Transverse colon (tissue), 4 donors: ENCODE results near the gene AKAP9. TPM values are rescaled to one million over a fixed set of nuclear protein-coding genes. Genes with fewer than 3 reads are reported as not detected.

Source experiments
- DNase-seq: peaks from one replicate; pipeline ENCODE4 v3.0.0-alpha.2; 2019
- H3K27ac ChIP-seq, 4 donors: fragments of 200-600 bp; sonication (generic); 2 replicates each; pipeline ENCODE4 v1.5.1; 2016 to 2018; ENCODE audit warnings: inconsistent platforms in 4 of 4
- H3K27me3 ChIP-seq: fragments of 200-600 bp; sonication (generic); 2 replicates; pipeline ENCODE4 v1.5.1; 2017; ENCODE audit warnings: inconsistent platforms
- H3K36me3 ChIP-seq, 4 donors: fragments of 200-600 bp; sonication (generic); 2 replicates each; pipeline ENCODE4 v1.5.1; 2017 to 2019; ENCODE audit warnings: inconsistent platforms in 4 of 4
- H3K4me1 ChIP-seq, 4 donors: fragments of 200-600 bp; sonication (generic); 2 replicates each; pipeline ENCODE4 v1.5.1; 2017 to 2020; ENCODE audit warnings: inconsistent platforms in 4 of 4
- H3K4me3 ChIP-seq, 4 donors: fragments of 200-600 bp; sonication (generic); 1 replicate in 1 of 4; 2 replicates in 3 of 4; pipeline versions ENCODE4 v1.5.1 to v1.6.1; 2017 to 2019; ENCODE audit warnings: inconsistent platforms in 4 of 4
- H3K9me3 ChIP-seq, 2 donors: fragments of 200-600 bp; sonication (generic); 2 replicates each; pipeline ENCODE4 v1.5.1; 2017 to 2019; ENCODE audit warnings: inconsistent platforms in 2 of 2
- EP300 ChIP-seq: sonication (generic); formaldehyde crosslinking; IDR thresholded peaks from one replicate; pipeline ENCODE4 v1.6.1; 2017; ENCODE audit warnings: antibody characterized with exemption, low read depth
- POLR2A ChIP-seq: fragments of 450-650 bp; IDR thresholded peaks from one replicate; pipeline ENCODE4 v1.6.1; 2016; ENCODE audit warnings: antibody characterized with exemption, mild to moderate bottlenecking, moderate library complexity
- POLR2AphosphoS5 ChIP-seq, 3 donors: sonication (generic); formaldehyde crosslinking; IDR thresholded peaks; one replicate each; pipeline ENCODE4 v1.6.1; 2016; ENCODE audit warnings: antibody characterized with exemption in 3 of 3
- WGBS, 2 donors: methylation state at CpG; one replicate each; pipeline ENCODE4 v1.1.5; 2018; ENCODE audit warnings: low coverage in 1 of 2; 5-methylcytosine and 5-hydroxymethylcytosine counted together
- in situ Hi-C, 4 donors: fragments of 200-750 bp; cut with MboI; loops; one replicate each; pipeline versions ENCODE4 v1.15.0 to v1.15.1; 2017; ENCODE audit warnings: low sequenced_read_pairs in 3 of 4, low pct_ligation_motif_present in 1 of 4, low pct_unique_long_range_greater_than_20kb in 1 of 4
- intact Hi-C: fragments of 100-400 bp; cut with DNase I; formaldehyde crosslinking; loops from one replicate; pipeline ENCODE4 v1.15.1; 2023; ENCODE audit warnings: low total_unique reads
- total RNA-seq, 4 donors: library from RNA; depleted of rRNA; stranded (reverse); fragments of >200 nt; gene quantifications; one replicate each; pipeline ENCODE4 v1.1.0, GENCODE V29; 2016
- TF ChIP-seq, protein P1 (sequence below), 5 experiments: fragments of 200-600 bp in 3 of 5; fragments of 450-650 bp in 2 of 5; sonication (generic) in 3 of 5; IDR thresholded peaks; 1 replicate in 2 of 5; 2 replicates in 3 of 5; pipeline ENCODE4 v1.5.1; 2016 to 2017; ENCODE audit warnings: antibody characterized with exemption in 5 of 5, inconsistent platforms in 3 of 5, mild to moderate bottlenecking in 2 of 5, moderate library complexity in 1 of 5

Gene AKAP9
- total RNA-seq, 4 donors from 2014 or later = 203 to 262 (median 234) TPM

DNA sequence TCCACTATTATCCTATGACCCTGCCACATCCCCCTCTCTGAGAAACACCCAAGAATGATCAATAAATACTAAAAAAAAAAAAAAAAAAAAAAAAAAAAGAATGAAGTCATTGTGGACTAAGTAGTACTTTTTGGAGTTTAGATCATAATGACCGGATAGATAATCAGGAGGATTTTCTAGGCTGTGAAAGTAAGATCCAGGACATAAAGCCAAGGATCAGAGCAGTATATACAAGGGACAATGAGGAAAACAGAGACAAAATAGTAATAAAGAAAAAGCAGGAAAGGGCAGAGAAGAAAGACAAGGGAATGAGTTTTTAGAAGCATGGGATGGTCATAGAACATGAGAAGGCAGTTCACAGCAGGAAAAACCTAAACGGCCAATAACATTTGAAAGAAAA is 87.6 kb downstream of the AKAP9 start:
- in situ Hi-C loops = no loop called here
- TF ChIP-seq POLR2A (no peak), POLR2AphosphoS5 (IDR thresholded peaks at IDR 0.05) (no peak), EP300 (no peak)
- TF ChIP-seq, protein P1, sequence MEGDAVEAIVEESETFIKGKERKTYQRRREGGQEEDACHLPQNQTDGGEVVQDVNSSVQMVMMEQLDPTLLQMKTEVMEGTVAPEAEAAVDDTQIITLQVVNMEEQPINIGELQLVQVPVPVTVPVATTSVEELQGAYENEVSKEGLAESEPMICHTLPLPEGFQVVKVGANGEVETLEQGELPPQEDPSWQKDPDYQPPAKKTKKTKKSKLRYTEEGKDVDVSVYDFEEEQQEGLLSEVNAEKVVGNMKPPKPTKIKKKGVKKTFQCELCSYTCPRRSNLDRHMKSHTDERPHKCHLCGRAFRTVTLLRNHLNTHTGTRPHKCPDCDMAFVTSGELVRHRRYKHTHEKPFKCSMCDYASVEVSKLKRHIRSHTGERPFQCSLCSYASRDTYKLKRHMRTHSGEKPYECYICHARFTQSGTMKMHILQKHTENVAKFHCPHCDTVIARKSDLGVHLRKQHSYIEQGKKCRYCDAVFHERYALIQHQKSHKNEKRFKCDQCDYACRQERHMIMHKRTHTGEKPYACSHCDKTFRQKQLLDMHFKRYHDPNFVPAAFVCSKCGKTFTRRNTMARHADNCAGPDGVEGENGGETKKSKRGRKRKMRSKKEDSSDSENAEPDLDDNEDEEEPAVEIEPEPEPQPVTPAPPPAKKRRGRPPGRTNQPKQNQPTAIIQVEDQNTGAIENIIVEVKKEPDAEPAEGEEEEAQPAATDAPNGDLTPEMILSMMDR (IDR thresholded peaks at IDR 0.05) = no peak
- Histone ChIP-seq H3K36me3 (peaks cover 0 to 55% (median 19%) of the 10 kb centered on the region in 4 donors), H3K9me3 (no peaks in the 10 kb centered on the region), H3K27me3 (no peaks in the 10 kb centered on the region), H3K27ac (no peak overlapping the region), H3K4me3 (no peak overlapping the region), H3K4me1 (no peaks in the 10 kb centered on the region)
- intact Hi-C loops = no loop called here
- 92 to 97% methylated on average over 2 of the region's 2 CpGs for WGBS, 2 donors
- DNase-seq = no peak

DNA sequence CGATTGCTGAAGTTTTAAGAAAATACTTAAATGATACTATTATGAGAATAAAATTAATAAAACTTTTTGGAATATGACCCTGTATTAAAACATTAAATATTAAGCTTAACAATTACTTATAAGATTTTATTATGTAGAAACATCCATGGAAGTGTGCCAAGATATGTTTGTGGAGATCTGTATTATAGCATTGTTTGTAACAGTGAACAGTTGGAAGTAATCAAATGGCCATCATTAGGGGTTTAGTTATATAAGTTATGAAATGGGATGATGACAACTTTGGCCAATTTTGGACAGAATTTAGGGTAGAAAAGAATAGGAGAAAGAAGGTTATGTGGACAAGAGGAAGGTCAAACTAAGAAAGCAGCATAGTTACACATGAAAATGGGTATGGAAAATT is 88.0 kb downstream of the AKAP9 start:
- Histone ChIP-seq H3K4me1 (no peaks in the 10 kb centered on the region), H3K9me3 (no peaks in the 10 kb centered on the region), H3K27ac (no peak overlapping the region), H3K4me3 (no peak overlapping the region), H3K36me3 (peaks cover 0 to 50% (median 17%) of the 10 kb centered on the region in 4 donors), H3K27me3 (no peaks in the 10 kb centered on the region)
- DNase-seq = no peak
- 98 to 100% methylated on average over 1 of the region's 1 CpG for WGBS, 2 donors
- intact Hi-C loops (no loop called here), in situ Hi-C loops (no loop called here)
- no peak for TF ChIP-seq POLR2AphosphoS5 (IDR thresholded peaks at IDR 0.05)
- TF ChIP-seq, protein P1 (IDR thresholded peaks at IDR 0.05) = no peak
- no peak for TF ChIP-seq EP300
- TF ChIP-seq POLR2A = no peak

DNA sequence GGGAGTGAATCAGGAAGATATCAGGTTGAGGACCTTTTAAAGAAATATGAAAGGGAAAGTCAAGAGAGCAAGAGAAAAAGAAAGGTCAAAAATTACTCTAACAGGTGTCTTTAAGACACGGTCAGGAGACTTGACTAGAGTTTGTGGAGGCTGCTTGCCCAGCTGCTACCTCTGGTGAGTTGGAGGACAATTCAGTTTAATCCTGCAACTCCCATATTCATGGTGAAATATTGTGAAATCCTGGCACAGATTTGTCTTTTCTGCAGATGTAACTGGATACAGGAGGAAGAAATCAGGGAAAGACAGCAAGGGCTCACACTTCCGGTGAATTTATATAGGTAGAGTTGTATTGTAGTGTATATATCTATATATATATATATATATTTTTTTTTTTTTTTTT is 93.5 kb downstream of the AKAP9 start:
- peaks cover 0 to 28% (median 5%) of the 10 kb centered on the region in 4 donors for H3K36me3 ChIP-seq
- intact Hi-C loops (no loop called here), in situ Hi-C loops (no loop called here)

DNA sequence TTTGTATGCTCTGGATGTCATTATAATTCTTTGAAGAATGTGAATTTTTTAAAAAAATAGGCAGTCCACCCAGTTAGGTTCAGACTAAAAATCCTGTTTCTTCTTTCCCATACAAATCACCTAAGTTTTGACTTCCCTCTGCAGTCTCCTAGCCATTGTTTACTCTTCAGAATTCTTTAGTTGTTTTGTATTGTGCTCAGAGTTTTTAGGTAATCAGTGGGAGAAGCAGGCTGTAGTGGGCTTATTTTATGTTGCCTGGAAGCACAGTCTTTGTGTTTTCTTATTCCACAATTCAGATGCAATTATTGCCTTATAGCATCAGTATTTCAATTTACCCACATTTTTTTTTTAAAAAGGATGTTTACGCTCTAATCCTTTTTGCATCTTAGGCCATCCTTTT is 94.9 kb downstream of the AKAP9 start:
- Histone ChIP-seq H3K4me3 (no peak overlapping the region), H3K9me3 (no peaks in the 10 kb centered on the region), H3K4me1 (no peaks in the 10 kb centered on the region), H3K36me3 (peaks cover 0 to 24% (median 2%) of the 10 kb centered on the region in 4 donors), H3K27me3 (no peaks in the 10 kb centered on the region), H3K27ac (no peak overlapping the region)
- no peak for DNase-seq
- TF ChIP-seq POLR2AphosphoS5 (IDR thresholded peaks at IDR 0.05) = no peak
- TF ChIP-seq, protein P1 (IDR thresholded peaks at IDR 0.05) = no peak
- TF ChIP-seq EP300 = no peak
- TF ChIP-seq POLR2A = no peak
- intact Hi-C loops (no loop called here), in situ Hi-C loops (no loop called here)
- 97 to 100% methylated on average over 1 of the region's 1 CpG for WGBS, 2 donors

More for the DNA sequence above, 93.5 kb downstream of the AKAP9 start:
- DNase-seq = no peak
- Histone ChIP-seq H3K9me3 (no peaks in the 10 kb centered on the region), H3K4me3 (no peak overlapping the region), H3K27ac (no peak overlapping the region), H3K4me1 (no peaks in the 10 kb centered on the region), H3K27me3 (no peaks in the 10 kb centered on the region)
- WGBS, 2 donors = 81 to 87% methylated on average over 2 of the region's 2 CpGs
- no peak for TF ChIP-seq POLR2AphosphoS5 (IDR thresholded peaks at IDR 0.05)
- TF ChIP-seq, protein P1 (IDR thresholded peaks at IDR 0.05) = no peak
- TF ChIP-seq POLR2A = no peak
